Stimulated activated effector memory CD8-positive, alpha-beta T cell treated with anti-CD3 and anti-CD28 coated beads, Interleukin-12 subunit alpha, Interleukin-12 subunit beta, amount 100 ng/mL, for 72 hours (primary cell): ENCODE measurements around the gene AMZ1.
A peak's percentile ranks its signal among the peaks of the same experiment; 100 is the strongest.

Experiments
- ATAC-seq: fragments of 150-1000 bp; cut with Tn5 transposase; 2 replicates; pipeline ENCODE4 v1.10.0; 2021
- DNase-seq, 2 donors: peaks; one replicate each; pipeline ENCODE4 v3.0.0; 2021 to 2022; ENCODE audit warnings: low spot score in 2 of 2
- H3K27ac Mint-ChIP-seq: one replicate; pipeline ENCODE4 v1.8.0; 2022; ENCODE audit warnings: mild to moderate bottlenecking, mixed read lengths
- H3K36me3 Mint-ChIP-seq: one replicate; pipeline ENCODE4 v1.8.0; 2022; ENCODE audit warnings: mild to moderate bottlenecking, mixed read lengths
- H3K4me1 Mint-ChIP-seq: one replicate; pipeline ENCODE4 v1.8.0; 2022; ENCODE audit warnings: mixed read lengths
- H3K4me3 Mint-ChIP-seq: one replicate; pipeline ENCODE4 v1.8.0; 2022; ENCODE audit warnings: mild to moderate bottlenecking, mixed read lengths
- H3K9me3 Mint-ChIP-seq: one replicate; pipeline ENCODE4 v1.8.0; 2022; ENCODE audit warnings: mixed read lengths

The AMZ1 gene

GRCh38 chr7:2646680-2647571 is 41.1 kb upstream of the AMZ1 start:
- ATAC-seq (no peak), DNase-seq (no peak)
- no peak overlapping the region for H3K4me3 Mint-ChIP-seq
- H3K9me3 Mint-ChIP-seq: no peaks in the 10 kb centered on the region
- H3K27ac Mint-ChIP-seq: no peak overlapping the region
- H3K36me3 Mint-ChIP-seq: no peaks in the 10 kb centered on the region
- H3K4me1 Mint-ChIP-seq: peaks cover 24% of the 10 kb centered on the region

- no peak overlapping the region for H3K4me3 Mint-ChIP-seq
- no peaks in the 10 kb centered on the region for H3K9me3 Mint-ChIP-seq
- ATAC-seq (no peak), DNase-seq (no peak)
- no peak overlapping the region for H3K27ac Mint-ChIP-seq
- no peaks in the 10 kb centered on the region for H3K36me3 Mint-ChIP-seq
- peaks cover 24% of the 10 kb centered on the region for H3K4me1 Mint-ChIP-seq
Observed at GRCh38 chr7:2647594-2648172, 40.3 kb upstream of the AMZ1 start.

GRCh38 chr7:2649139-2649838 is 38.7 kb upstream of the AMZ1 start:
- no peak overlapping the region for H3K4me3 Mint-ChIP-seq
- no peaks in the 10 kb centered on the region for H3K36me3 Mint-ChIP-seq
- no peak for ATAC-seq

GRCh38 chr7:2649991-2650390 is 38.0 kb upstream of the AMZ1 start:
- Mint-ChIP-seq H3K4me1 (peaks cover 8% of the 10 kb centered on the region), H3K9me3 (no peaks in the 10 kb centered on the region), H3K4me3 (no peak overlapping the region), H3K27ac (no peak overlapping the region), H3K36me3 (no peaks in the 10 kb centered on the region)
- ATAC-seq (no peak), DNase-seq (no peak)

More at GRCh38 chr7:2649139-2649838, 38.7 kb upstream of the AMZ1 start:
- Mint-ChIP-seq H3K27ac (no peak overlapping the region), H3K4me1 (peaks cover 15% of the 10 kb centered on the region), H3K9me3 (no peaks in the 10 kb centered on the region)
- no peak for DNase-seq

- no peaks in the 10 kb centered on the region for H3K9me3 Mint-ChIP-seq
- no peak for DNase-seq
- no peaks in the 10 kb centered on the region for H3K36me3 Mint-ChIP-seq
- no peak overlapping the region for H3K4me3 Mint-ChIP-seq
- peaks cover 4% of the 10 kb centered on the region for H3K4me1 Mint-ChIP-seq
- no peak for ATAC-seq
- H3K27ac Mint-ChIP-seq: peak overlapping the region; percentile 54
Observed at GRCh38 chr7:2650451-2650850, 37.6 kb upstream of the AMZ1 start.

GRCh38 chr7:2651336-2651735 is 36.7 kb upstream of the AMZ1 start:
- no peak for DNase-seq
- H3K27ac Mint-ChIP-seq: no peak overlapping the region
- H3K9me3 Mint-ChIP-seq: no peaks in the 10 kb centered on the region
- no peak overlapping the region for H3K4me3 Mint-ChIP-seq
- ATAC-seq: no peak
- H3K36me3 Mint-ChIP-seq: no peaks in the 10 kb centered on the region
- H3K4me1 Mint-ChIP-seq: no peaks in the 10 kb centered on the region

GRCh38 chr7:2651847-2652735 is 35.9 kb upstream of the AMZ1 start:
- H3K9me3 Mint-ChIP-seq: no peaks in the 10 kb centered on the region
- H3K4me3 Mint-ChIP-seq: no peak overlapping the region
- ATAC-seq (no peak), DNase-seq (no peak)
- H3K27ac Mint-ChIP-seq: no peak overlapping the region
- H3K36me3 Mint-ChIP-seq: no peaks in the 10 kb centered on the region
- no peaks in the 10 kb centered on the region for H3K4me1 Mint-ChIP-seq

GRCh38 chr7:2652736-2653060 is 35.3 kb upstream of the AMZ1 start:
- Mint-ChIP-seq H3K4me1 (no peaks in the 10 kb centered on the region), H3K27ac (no peak overlapping the region), H3K4me3 (no peak overlapping the region), H3K9me3 (no peaks in the 10 kb centered on the region), H3K36me3 (no peaks in the 10 kb centered on the region)
- no peak for DNase-seq
- no peak for ATAC-seq

- H3K4me1 Mint-ChIP-seq: no peaks in the 10 kb centered on the region
- H3K4me3 Mint-ChIP-seq: no peak overlapping the region
- no peak overlapping the region for H3K27ac Mint-ChIP-seq
- DNase-seq (no peak), ATAC-seq (no peak)
- no peaks in the 10 kb centered on the region for H3K9me3 Mint-ChIP-seq
- H3K36me3 Mint-ChIP-seq: no peaks in the 10 kb centered on the region
Observed at GRCh38 chr7:2654059-2654458, 33.9 kb upstream of the AMZ1 start.

GRCh38 chr7:2655870-2656614 is 32.0 kb upstream of the AMZ1 start:
- Mint-ChIP-seq H3K4me3 (no peak overlapping the region), H3K36me3 (no peaks in the 10 kb centered on the region), H3K9me3 (no peaks in the 10 kb centered on the region), H3K27ac (peak overlapping the region; percentile 4), H3K4me1 (no peaks in the 10 kb centered on the region)
- no peak for ATAC-seq
- no peak for DNase-seq

GRCh38 chr7:2657208-2657607 is 30.8 kb upstream of the AMZ1 start:
- H3K4me1 Mint-ChIP-seq: no peaks in the 10 kb centered on the region
- no peak for DNase-seq
- no peak for ATAC-seq
- peak overlapping the region; percentile 4 for H3K27ac Mint-ChIP-seq
- no peaks in the 10 kb centered on the region for H3K9me3 Mint-ChIP-seq
- no peak overlapping the region for H3K4me3 Mint-ChIP-seq
- H3K36me3 Mint-ChIP-seq: no peaks in the 10 kb centered on the region

- Mint-ChIP-seq H3K9me3 (no peaks in the 10 kb centered on the region), H3K4me3 (no peak overlapping the region), H3K27ac (no peak overlapping the region), H3K36me3 (no peaks in the 10 kb centered on the region), H3K4me1 (no peaks in the 10 kb centered on the region)
- DNase-seq (no peak), ATAC-seq (no peak)
Observed at GRCh38 chr7:2657920-2658671, 29.9 kb upstream of the AMZ1 start.

GRCh38 chr7:2658941-2659340 is 29.1 kb upstream of the AMZ1 start:
- Mint-ChIP-seq H3K9me3 (no peaks in the 10 kb centered on the region), H3K27ac (no peak overlapping the region), H3K36me3 (no peaks in the 10 kb centered on the region), H3K4me1 (no peaks in the 10 kb centered on the region), H3K4me3 (no peak overlapping the region)
- ATAC-seq (no peak), DNase-seq (no peak)
